ENCODE measurements around the gene FRMD8. TPM values are rescaled to one million over a fixed set of nuclear protein-coding genes. Genes with fewer than 3 reads are reported as not detected.

The FRMD8 gene
- total RNA-seq, 1 experiment from 2014 or later = 58.7 TPM

GRCh38 chr11:65375012-65375411 lies 11.4 kb upstream of the FRMD8 start:
- no peak for DNase-seq (ENCODE audit: low read depth)

- DNase-seq (ENCODE audit: low read depth) = no peak
Measured at GRCh38 chr11:65376138-65376713, 10.2 kb upstream of the FRMD8 start.

GRCh38 chr11:65377036-65377435 lies 9.4 kb upstream of the FRMD8 start:
- DNase-seq (ENCODE audit: low read depth) = no peak

- no peak for DNase-seq (ENCODE audit: low read depth)
Measured at GRCh38 chr11:65377777-65378176, 8.7 kb upstream of the FRMD8 start.

GRCh38 chr11:65378208-65378927 lies 8.1 kb upstream of the FRMD8 start:
- no peak for DNase-seq (ENCODE audit: low read depth)

- no peak for DNase-seq (ENCODE audit: low read depth)
Measured at GRCh38 chr11:65378928-65379638, 7.4 kb upstream of the FRMD8 start.

GRCh38 chr11:65379698-65380459 lies 6.6 kb upstream of the FRMD8 start:
- no peak for DNase-seq (ENCODE audit: low read depth)

- DNase-seq (ENCODE audit: low read depth) = no peak
Measured at GRCh38 chr11:65380460-65381119, 5.8 kb upstream of the FRMD8 start.

- DNase-seq (ENCODE audit: low read depth) = peak; percentile 49
Measured at GRCh38 chr11:65381716-65382032, 4.8 kb upstream of the FRMD8 start.

- DNase-seq (ENCODE audit: low read depth) = peak; percentile 99
Measured at GRCh38 chr11:65382033-65382803, 4.2 kb upstream of the FRMD8 start, which contains the start of gene SLC25A45. TSS of gene SLC25A45 (minus strand) at chr11:65382646. CDS start at chr11:65381951, 695 bp downstream.

GRCh38 chr11:65382804-65383368 lies 3.6 kb upstream of the FRMD8 start:
- DNase-seq (ENCODE audit: low read depth) = no peak

GRCh38 chr11:65383778-65384177 lies 2.7 kb upstream of the FRMD8 start:
- DNase-seq (ENCODE audit: low read depth) = no peak

GRCh38 chr11:65384301-65384889 lies 2.0 kb upstream of the FRMD8 start:
- DNase-seq (ENCODE audit: low read depth) = no peak

- no peak for DNase-seq (ENCODE audit: low read depth)
Measured at GRCh38 chr11:65388731-65389130, 2.3 kb downstream of the FRMD8 start.

- no peak for DNase-seq (ENCODE audit: low read depth)
Measured at GRCh38 chr11:65389294-65389980, 3.0 kb downstream of the FRMD8 start.

GRCh38 chr11:65390099-65390941 lies 3.9 kb downstream of the FRMD8 start:
- peak; percentile 44 for DNase-seq (ENCODE audit: low read depth)

- DNase-seq (ENCODE audit: low read depth) = peak; percentile 53
Measured at GRCh38 chr11:65390996-65391395, 4.6 kb downstream of the FRMD8 start.

GRCh38 chr11:65392186-65392829 lies 5.9 kb downstream of the FRMD8 start:
- no peak for DNase-seq (ENCODE audit: low read depth)
